HepG2 (cell line): Measurements from ENCODE around the gene MCOLN1. TPM values are rescaled to one million over a fixed set of nuclear protein-coding genes. Genes with fewer than 3 reads are reported as not detected.

Experiments
- ATAC-seq: fragments of 200-7000 bp; cut with Tn5 transposase; 3 replicates; pipeline ENCODE4 v1.9.1; 2020; ENCODE audit warnings: mild to moderate bottlenecking, moderate library complexity
- BruUV-seq: library from RNA; stranded (reverse); fragments of 400-500 nt; replicated peaks from 2 replicates; lab custom pipeline; 2021; lab: Mats Ljungman, UMichigan
- CTCF ChIA-PET: fragments of 300-600 bp; formaldehyde crosslinking; extraction: SDS; loops from one replicate; lab custom pipeline; 2021; ENCODE audit warnings: low total read pairs, inconsistent platforms, low intra/inter-chr PET ratio; lab: Yijun Ruan, JAX
- POLR2A ChIA-PET: fragments of 350-600 bp; sonication (Branson Sonifier 250); formaldehyde crosslinking; loops from one replicate; lab custom pipeline; 2020; ENCODE audit warnings: antibody characterized with exemption, inconsistent platforms; lab: Yijun Ruan, JAX
- DNase-seq: peaks from one replicate; pipeline ENCODE4 v3.0.0-alpha.2; 2015; ENCODE audit warnings: low spot score
- FAIRE-seq: peaks from 3 replicates; lab custom pipeline; 2011; peaks lifted over from hg19 to GRCh38; lab: Jason Lieb, UNC
- H2AFZ ChIP-seq: one replicate; pipeline ENCODE4 v1.6.1; 2011; ENCODE audit warnings: low read length, inconsistent platforms
- H3K27ac ChIP-seq: fragments of 300-600 bp; 3 replicates; pipeline ENCODE4 v1.8.0; 2011; ENCODE audit warnings: mixed run types, mild to moderate bottlenecking, mixed read lengths, low read length, inconsistent platforms; ENCODE audit not compliant: insufficient read depth; ENCODE audit errors: extremely low read length
- H3K27me3 ChIP-seq, 2 experiments: fragments of 200-600 bp in 1 of 2; 2 replicates in 1 of 2; 3 replicates in 1 of 2; pipeline versions ENCODE4 v1.6.0 to v1.8.0; 2011; ENCODE audit warnings: low read length in 2 of 2, mild to moderate bottlenecking in 2 of 2, moderate library complexity in 2 of 2, inconsistent platforms in 1 of 2; ENCODE audit not compliant: insufficient read depth in 2 of 2, control insufficient read depth in 1 of 2
- H3K36me3 ChIP-seq, 2 experiments: fragments of 200-600 bp in 1 of 2; replicated peaks in 1 of 2; 2 replicates in 1 of 2; 3 replicates in 1 of 2; pipeline versions ENCODE4 v1.5.1 to v1.8.0; 2011; ENCODE audit warnings: low read length in 2 of 2, inconsistent platforms in 1 of 2; ENCODE audit not compliant: insufficient read depth in 2 of 2, control insufficient read depth in 1 of 2
- H3K4me1 ChIP-seq: 2 replicates; pipeline ENCODE4 v1.5.1; 2012; ENCODE audit warnings: low read length, inconsistent platforms; ENCODE audit not compliant: insufficient read depth
- H3K4me2 ChIP-seq: 2 replicates; pipeline ENCODE4 v1.6.0; 2011; ENCODE audit warnings: low read depth, low read length, inconsistent platforms
- H3K4me3 ChIP-seq, 3 experiments: fragments of 200-600 bp in 1 of 3; sonication (generic), shearing (Covaris generic) in 1 of 3; replicated peaks in 1 of 3; 2 replicates each; pipeline ENCODE4 v1.5.1; 2011 to 2016; ENCODE audit warnings: low read length in 3 of 3, inconsistent platforms in 2 of 3, low read depth in 2 of 3, mild to moderate bottlenecking in 2 of 3, control low read depth in 1 of 3, mixed read lengths in 1 of 3; ENCODE audit not compliant: insufficient read depth in 1 of 3
- H3K79me2 ChIP-seq: one replicate; pipeline ENCODE4 v1.6.1; 2011; ENCODE audit warnings: low read length, inconsistent platforms; ENCODE audit not compliant: insufficient read depth
- H3K9ac ChIP-seq: 2 replicates; pipeline ENCODE4 v1.6.0; 2011; ENCODE audit warnings: mild to moderate bottlenecking, low read depth, low read length, inconsistent platforms; ENCODE audit not compliant: insufficient read depth
- H3K9me3 ChIP-seq: 2 replicates; pipeline ENCODE4 v1.5.1; 2012; ENCODE audit warnings: mild to moderate bottlenecking, low read length
- H4K20me1 ChIP-seq: 2 replicates; pipeline ENCODE4 v1.6.0; 2011; ENCODE audit warnings: inconsistent platforms, mild to moderate bottlenecking, low read length, moderate library complexity; ENCODE audit not compliant: insufficient read depth
- AGO1 ChIP-seq: fragments of 200-400 bp; formaldehyde crosslinking; IDR thresholded peaks from 2 replicates; pipeline ENCODE4 v1.6.1; 2017; ENCODE audit warnings: mild to moderate bottlenecking, low read depth, low read length, moderate library complexity; ENCODE audit not compliant: poor library complexity, severe bottlenecking
- CEBPB ChIP-seq: IDR thresholded peaks from 2 replicates; pipeline ENCODE4 v1.6.1; 2011; ENCODE audit warnings: low read depth, low read length, improper control_type of control experiment, borderline replicate concordance
- DMAP1 ChIP-seq: IDR thresholded peaks from 2 replicates; pipeline ENCODE4 v1.6.1; 2016
- DRAP1 ChIP-seq: IDR thresholded peaks from 2 replicates; pipeline ENCODE4 v1.6.1; 2016; ENCODE audit warnings: missing genetic modification reagents, missing compliant biosample characterization
- GATAD2A ChIP-seq: IDR thresholded peaks from 2 replicates; pipeline ENCODE4 v1.6.1; 2016
- HCFC1 ChIP-seq: fragments of 150-350 bp; IDR thresholded peaks from 2 replicates; pipeline ENCODE4 v1.6.1; 2014; ENCODE audit warnings: low read depth, low read length
- HOXA9 ChIP-seq: sonication (generic); formaldehyde crosslinking; IDR thresholded peaks from 2 replicates; pipeline ENCODE4 v1.8.1; 2022; ENCODE audit warnings: missing genetic modification reagents, mild to moderate bottlenecking, moderate library complexity, borderline replicate concordance
- IRF2 ChIP-seq: IDR thresholded peaks from 2 replicates; pipeline ENCODE4 v1.6.1; 2018; ENCODE audit warnings: missing genetic modification reagents, missing compliant biosample characterization
- KLF6 ChIP-seq: IDR thresholded peaks from 2 replicates; pipeline ENCODE4 v1.8.0; 2016; ENCODE audit warnings: missing biosample characterization, missing genetic modification reagents
- MAFG ChIP-seq: sonication (generic); formaldehyde crosslinking; IDR thresholded peaks from 2 replicates; pipeline ENCODE4 v1.5.1; 2020; ENCODE audit warnings: mild to moderate bottlenecking, missing genetic modification reagents
- PREB ChIP-seq: sonication (generic); formaldehyde crosslinking; IDR thresholded peaks from 2 replicates; pipeline ENCODE4 v1.4.0; 2020; ENCODE audit warnings: missing genetic modification reagents
- ZHX1 ChIP-seq: sonication (generic); formaldehyde crosslinking; IDR thresholded peaks from 2 replicates; pipeline ENCODE4 v1.8.1; 2022; ENCODE audit warnings: low read depth, mild to moderate bottlenecking, missing genetic modification reagents
- ZNF18 ChIP-seq: sonication (generic); formaldehyde crosslinking; IDR thresholded peaks from 2 replicates; pipeline ENCODE4 v1.8.0; 2022; ENCODE audit warnings: mild to moderate bottlenecking, missing genetic modification reagents; ENCODE audit not compliant: insufficient replicate concordance
- ZNF234 ChIP-seq: sonication (generic); formaldehyde crosslinking; conservative IDR thresholded peaks from 2 replicates; pipeline ENCODE4 v1.5.1; 2020; ENCODE audit warnings: mild to moderate bottlenecking, missing genetic modification reagents
- WGBS: methylation state at CpG from one replicate; pipeline ENCODE4 v1.1.6; 2017; ENCODE audit warnings: low lambda C conversion rate; 5-methylcytosine and 5-hydroxymethylcytosine counted together
- in situ Hi-C: cut with HindIII; loops from 2 replicates; pipeline ENCODE4 v1.10.0; 2017; ENCODE audit warnings: low pct_unique_long_range_greater_than_20kb; ENCODE audit not compliant: extremely low pct_ligation_motif_present
- intact Hi-C: fragments of 100-400 bp; cut with micrococcal nuclease; formaldehyde crosslinking; loops from one replicate; pipeline ENCODE4 v1.10.0; 2022; ENCODE audit not compliant: unreplicated experiment
- polyA plus RNA-seq, 8 experiments: library from polyadenylated mRNA; depleted of rRNA in 3 of 8; stranded (reverse) in 7 of 8; unstranded in 1 of 8; fragments of >200 nt; fragmentation: Illumina TruSeq in 4 of 8; extraction: Trizol in 4 of 8; gene quantifications; 2 replicates each; pipeline versions ENCODE4 v1.2.1 to v1.2.3, GENCODE V29; 2011 to 2016; ENCODE audit warnings: low read depth in 4 of 8, missing spikeins in 1 of 8, mixed read lengths in 1 of 8; ENCODE audit not compliant: insufficient read depth in 1 of 8
- total RNA-seq, 5 experiments: library from RNA; depleted of rRNA; stranded (reverse); fragments of >200 nt; fragmentation: Illumina TruSeq; extraction: Trizol; gene quantifications; 2 replicates each; pipeline ENCODE4 v1.2.3, GENCODE V29; 2016; ENCODE audit warnings: low read depth in 1 of 5
- TF ChIP-seq, protein P1 (sequence below): fragments of 450-650 bp; IDR thresholded peaks from 2 replicates; pipeline ENCODE4 v1.6.1; 2017
- TF ChIP-seq, protein P2 (sequence below): IDR thresholded peaks from 2 replicates; pipeline ENCODE4 v1.6.1; 2012; ENCODE audit warnings: low read depth, low read length, improper control_type of control experiment

Gene MCOLN1
- total and polyA plus RNA-seq, 2 of the 13 experiments (the other 11 are each of a cell fraction or from before 2014, with no cell fraction given): 3.4 to 15.7 TPM

DNA sequence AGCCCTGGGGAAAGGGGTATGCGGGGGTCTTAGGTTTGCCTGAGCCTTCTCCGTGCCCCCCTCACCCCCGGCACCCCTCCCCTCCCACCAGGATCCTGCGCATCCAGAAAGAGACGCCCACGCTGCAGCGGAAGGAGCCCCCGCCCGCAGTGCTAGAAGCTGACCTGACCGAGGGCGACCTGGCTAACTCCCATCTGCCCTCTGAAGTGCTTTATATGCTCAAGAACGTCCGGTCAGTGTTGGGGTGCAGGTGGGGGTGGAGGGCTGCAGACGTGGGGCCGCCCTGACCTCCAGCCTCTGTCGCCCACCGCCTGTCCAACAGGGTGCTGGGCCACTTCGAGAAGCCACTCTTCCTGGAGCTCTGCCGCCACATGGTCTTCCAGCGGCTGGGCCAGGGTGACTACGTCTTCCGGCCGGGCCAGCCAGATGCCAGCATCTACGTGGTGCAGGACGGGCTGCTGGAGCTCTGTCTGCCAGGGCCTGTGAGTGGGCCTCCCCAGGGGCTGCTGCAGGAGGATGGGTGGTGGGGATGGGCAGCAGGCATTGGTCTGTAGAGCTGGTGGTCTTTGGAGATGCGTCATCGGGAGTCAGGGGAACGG is 17.5 kb downstream of the MCOLN1 start:
- no peaks in the 10 kb centered on the region for H3K27me3 ChIP-seq
- FAIRE-seq: no peak
- in situ Hi-C loops: no loop called here
- intact Hi-C loops: no loop called here
- no peak for DNase-seq
- BruUV-seq: no TSS peak
- no peak overlapping the region for H3K4me3 ChIP-seq
- H2AFZ ChIP-seq: no peak overlapping the region
- peaks cover 4% of the 10 kb centered on the region; the same call in 1 of the 2 replicates for H3K4me1 ChIP-seq
- ChIA-PET POLR2A (no interaction called here), CTCF (no interaction called here)
- H3K4me2 ChIP-seq: no peak overlapping the region
- H3K36me3 ChIP-seq: peaks cover 1 to 8% of the 10 kb centered on the region in 2 experiments; a peak in 4 of 5 replicates
- ATAC-seq: no peak
- H3K27ac ChIP-seq: no peak overlapping the region
- H3K9ac ChIP-seq: no peak overlapping the region
- H4K20me1 ChIP-seq: no peaks in the 10 kb centered on the region
- H3K9me3 ChIP-seq: no peaks in the 10 kb centered on the region
- H3K79me2 ChIP-seq: no peaks in the 10 kb centered on the region
- 91% methylated on average over 11 of the region's 28 CpGs for WGBS
- TF ChIP-seq AGO1 (no peak), DMAP1 (CRISPR knock-in tag) (no peak), ZNF18 (no peak), PREB (CRISPR knock-in tag) (no peak), ZNF234 (CRISPR knock-in tag) (no peak), GATAD2A (CRISPR knock-in tag) (no peak), HCFC1 (no peak), ZHX1 (CRISPR knock-in tag) (no peak), KLF6 (CRISPR knock-in tag) (no peak), IRF2 (CRISPR knock-in tag) (no peak), CEBPB (no peak), MAFG (CRISPR knock-in tag) (no peak), HOXA9 (CRISPR knock-in tag) (no peak), DRAP1 (CRISPR knock-in tag) (no peak)
- TF ChIP-seq, protein P1, sequence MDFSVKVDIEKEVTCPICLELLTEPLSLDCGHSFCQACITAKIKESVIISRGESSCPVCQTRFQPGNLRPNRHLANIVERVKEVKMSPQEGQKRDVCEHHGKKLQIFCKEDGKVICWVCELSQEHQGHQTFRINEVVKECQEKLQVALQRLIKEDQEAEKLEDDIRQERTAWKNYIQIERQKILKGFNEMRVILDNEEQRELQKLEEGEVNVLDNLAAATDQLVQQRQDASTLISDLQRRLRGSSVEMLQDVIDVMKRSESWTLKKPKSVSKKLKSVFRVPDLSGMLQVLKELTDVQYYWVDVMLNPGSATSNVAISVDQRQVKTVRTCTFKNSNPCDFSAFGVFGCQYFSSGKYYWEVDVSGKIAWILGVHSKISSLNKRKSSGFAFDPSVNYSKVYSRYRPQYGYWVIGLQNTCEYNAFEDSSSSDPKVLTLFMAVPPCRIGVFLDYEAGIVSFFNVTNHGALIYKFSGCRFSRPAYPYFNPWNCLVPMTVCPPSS: no peak
- TF ChIP-seq, protein P2, sequence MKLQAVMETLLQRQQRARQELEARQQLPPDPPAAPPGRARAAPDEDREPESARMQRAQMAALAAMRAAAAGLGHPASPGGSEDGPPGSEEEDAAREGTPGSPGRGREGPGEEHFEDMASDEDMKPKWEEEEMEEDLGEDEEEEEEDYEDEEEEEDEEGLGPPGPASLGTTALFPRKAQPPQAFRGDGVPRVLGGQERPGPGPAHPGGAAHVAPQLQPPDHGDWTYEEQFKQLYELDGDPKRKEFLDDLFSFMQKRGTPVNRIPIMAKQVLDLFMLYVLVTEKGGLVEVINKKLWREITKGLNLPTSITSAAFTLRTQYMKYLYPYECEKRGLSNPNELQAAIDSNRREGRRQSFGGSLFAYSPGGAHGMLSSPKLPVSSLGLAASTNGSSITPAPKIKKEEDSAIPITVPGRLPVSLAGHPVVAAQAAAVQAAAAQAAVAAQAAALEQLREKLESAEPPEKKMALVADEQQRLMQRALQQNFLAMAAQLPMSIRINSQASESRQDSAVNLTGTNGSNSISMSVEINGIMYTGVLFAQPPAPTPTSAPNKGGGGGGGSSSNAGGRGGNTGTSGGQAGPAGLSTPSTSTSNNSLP: no peak
